Brain pericyte (primary cell): ENCODE results near the gene STON2.
"Not testable (repeated sequence)": the region's sequence is repeated elsewhere in the genome, so short reads cannot be mapped to it uniquely, and the experiment has no call there.

ENCODE experiments used
- DNase-seq: peaks from one replicate; pipeline ENCODE4 v3.0.0-alpha.2; 2012; ENCODE audit warnings: low read depth, low spot score

STON2 gene

GRCh38 chr14:81385419-81385818 is 14.7 kb downstream of the STON2 start:
- no peak for DNase-seq

GRCh38 chr14:81384900-81385299 is 15.2 kb downstream of the STON2 start:
- DNase-seq, result no peak

GRCh38 chr14:81382517-81383225 is 17.5 kb downstream of the STON2 start:
- DNase-seq, result no peak

- DNase-seq, result not testable (repeated sequence)
Observed at GRCh38 chr14:81380009-81380408, 20.1 kb downstream of the STON2 start.

- no peak for DNase-seq
Observed at GRCh38 chr14:81371802-81372201, 28.3 kb downstream of the STON2 start.

DNA sequence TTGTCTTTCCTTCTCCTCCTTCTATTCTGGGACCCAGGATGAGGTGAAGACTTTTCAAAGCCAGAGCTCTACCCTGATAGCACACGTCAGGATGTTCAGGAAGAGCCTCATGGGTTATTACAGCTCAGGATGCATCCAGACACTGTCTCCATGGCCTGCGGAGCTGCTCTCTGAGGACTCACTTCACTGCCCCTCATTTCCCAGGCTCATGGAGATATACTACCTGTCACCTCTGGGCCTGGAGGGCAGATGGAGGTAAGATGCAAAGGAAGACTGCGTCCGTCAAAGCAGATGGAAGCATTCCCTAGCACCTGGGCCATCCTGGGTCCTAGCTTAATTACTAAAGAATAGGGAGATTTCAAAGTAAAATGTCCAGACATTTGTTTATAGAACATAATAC is 32.6 kb downstream of the STON2 start:
- no peak for DNase-seq

DNA sequence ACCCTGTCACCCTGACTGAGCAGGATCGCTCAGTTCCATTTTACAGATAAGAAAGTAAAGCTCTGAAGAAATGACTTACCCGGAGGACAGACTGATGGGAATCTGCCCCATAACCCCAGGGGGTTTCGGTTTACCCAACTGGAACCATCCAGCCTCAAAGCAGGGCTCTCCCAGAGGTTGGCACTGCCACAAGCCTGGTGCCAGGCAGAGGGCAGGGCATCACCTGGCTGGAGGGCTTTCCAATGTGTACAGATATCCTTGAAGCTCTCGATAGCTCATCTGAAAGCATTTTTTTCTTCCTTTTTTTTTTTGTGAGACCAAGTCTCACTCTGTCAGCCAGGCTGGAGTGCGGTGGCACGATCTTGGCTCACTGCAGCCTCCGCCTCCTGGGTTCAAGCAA is 33.2 kb downstream of the STON2 start:
- DNase-seq, result no peak

GRCh38 chr14:81366214-81366613 is 33.9 kb downstream of the STON2 start:
- no peak for DNase-seq

DNA sequence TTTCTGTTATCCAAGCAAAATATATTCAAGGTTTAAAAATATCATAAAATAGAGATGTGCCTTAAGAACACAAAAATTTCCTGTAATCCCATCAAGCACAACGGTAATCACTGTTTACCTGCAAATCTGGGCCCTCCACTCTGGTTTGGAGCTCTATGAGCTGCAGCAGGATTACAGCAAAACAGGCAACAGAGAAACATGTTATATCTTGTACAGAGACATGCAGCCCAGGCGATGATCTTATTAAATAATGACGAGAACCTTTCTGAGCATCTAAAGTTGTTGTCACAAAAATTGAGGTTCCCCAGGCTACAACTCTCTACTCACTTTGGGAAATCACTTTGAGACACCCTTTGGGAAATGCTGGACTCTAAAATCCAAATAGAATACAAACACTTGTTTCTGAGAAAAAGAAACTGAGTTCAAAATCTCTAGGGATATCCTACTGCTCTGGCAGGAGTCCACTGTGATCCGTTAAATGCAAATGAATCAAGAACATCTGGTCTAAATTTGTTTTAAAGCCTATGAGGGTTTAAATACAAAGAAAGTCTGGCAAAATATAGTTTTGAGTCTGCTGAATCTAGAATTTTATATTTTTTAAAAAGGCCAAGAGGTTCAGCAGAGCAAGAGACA is 36.3 kb downstream of the STON2 start:
- DNase-seq, result no peak

- DNase-seq, result no peak
Observed at GRCh38 chr14:81353691-81354323, 46.3 kb downstream of the STON2 start.

DNA sequence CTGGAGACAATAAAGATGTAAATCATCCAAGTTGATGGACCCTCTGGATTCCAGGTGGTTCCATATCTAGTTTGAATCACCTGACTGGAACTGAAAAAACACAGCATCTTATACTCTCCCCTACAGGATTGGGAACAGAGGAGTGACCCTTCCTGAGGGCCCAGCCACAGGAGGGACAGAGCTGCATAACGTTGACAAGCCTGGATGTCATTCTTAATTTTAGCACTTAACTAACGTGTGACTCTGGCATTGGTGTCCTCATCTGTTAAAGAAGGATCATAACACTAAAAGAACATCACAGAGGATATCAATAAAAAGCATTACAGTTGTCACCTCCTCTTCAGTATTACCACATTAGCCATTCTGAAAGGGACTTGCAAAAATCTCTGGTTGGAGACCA is 47.7 kb downstream of the STON2 start:
- no peak for DNase-seq

DNA sequence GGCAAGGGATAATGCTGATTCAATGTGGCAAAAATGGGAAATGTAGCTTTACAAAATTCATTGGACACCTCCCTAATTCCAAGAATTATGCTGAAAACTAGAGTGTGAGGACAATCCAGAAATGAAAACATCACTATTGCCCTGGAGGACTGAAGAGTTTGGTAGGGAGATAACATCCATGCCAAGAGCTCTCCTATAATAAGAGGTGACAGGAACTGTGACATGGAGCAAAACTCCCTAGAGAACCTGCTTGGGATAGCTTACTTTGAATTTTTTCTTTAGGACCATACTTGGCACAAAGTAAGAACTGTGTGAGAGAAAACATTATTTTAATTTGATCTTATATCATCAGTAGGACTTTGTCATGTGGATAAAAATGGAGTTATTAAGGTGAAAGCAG is 48.9 kb downstream of the STON2 start:
- no peak for DNase-seq

DNA sequence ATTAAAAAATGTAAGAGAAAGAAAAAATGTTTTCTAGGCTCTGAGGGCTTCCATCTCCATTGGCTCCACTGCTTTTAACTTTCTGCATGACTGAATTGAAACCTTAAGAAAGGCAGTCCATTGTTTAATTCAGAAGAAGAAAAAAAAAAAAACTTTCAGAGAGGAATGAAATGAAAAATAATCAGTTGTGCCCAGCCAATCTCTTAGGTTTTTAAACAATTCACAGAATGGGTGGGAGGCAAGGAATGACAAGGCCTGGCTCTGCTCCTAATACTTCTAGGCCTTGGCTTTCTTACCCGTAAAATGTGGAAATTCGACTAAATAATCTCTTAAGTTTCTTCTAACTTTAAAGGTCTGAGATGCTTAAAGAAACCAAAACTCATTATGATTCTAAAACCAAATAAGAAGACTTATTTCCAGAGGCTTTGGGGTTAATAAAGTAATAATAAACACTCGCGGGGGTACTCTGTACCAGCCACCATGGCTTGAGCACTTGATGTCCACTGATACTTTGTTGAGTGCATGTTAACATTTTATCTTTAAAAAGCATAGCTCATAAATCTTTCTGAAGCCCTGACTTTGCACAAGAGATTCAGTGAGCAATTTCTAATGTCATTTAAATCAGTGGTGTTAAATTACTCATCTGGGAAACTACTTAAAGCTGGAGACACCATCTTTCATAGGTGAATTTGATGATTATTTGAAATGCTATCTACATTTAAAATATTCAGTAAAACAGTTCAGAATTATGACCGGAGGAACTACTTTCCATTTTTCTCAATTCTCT is 49.6 kb downstream of the STON2 start:
- DNase-seq, result no peak

DNA sequence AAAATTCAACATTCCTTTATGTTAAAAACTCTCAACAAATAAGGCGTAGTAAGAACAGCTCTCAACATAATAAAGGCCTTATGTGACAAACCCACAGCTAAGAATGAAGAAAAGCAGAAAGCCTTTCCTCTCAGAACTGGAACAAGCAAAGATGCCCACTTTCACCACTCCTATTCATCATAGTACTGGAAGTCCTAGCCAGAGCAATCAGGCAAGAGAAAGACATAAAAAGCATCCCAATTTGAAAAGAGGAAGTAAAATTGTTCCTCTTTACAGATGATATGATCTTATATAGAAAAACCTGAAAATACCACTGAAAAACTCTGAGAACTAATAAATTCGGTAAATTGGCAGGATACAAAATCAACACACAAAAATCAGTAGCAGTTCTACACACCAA is 52.1 kb downstream of the STON2 start:
- no peak for DNase-seq

DNA sequence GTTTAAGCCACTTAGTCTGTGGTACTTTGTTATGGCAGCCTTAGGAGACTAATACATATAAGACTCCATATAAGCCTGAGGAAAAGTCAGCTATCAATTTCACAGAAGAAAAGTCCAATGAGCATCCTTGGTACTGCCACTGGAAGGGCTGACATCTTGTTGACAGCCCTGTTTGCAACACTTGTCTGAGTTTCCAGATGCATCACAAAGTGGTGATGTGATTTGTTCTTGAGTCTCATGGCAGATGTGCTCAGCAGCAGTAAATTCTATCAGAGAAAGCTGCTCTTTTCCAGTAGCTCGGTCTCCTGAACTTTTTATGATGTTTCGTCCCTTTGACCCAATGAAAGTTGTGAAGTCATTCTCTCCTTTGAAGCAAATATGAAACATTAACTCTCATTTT is 54.3 kb downstream of the STON2 start:
- DNase-seq, result no peak

DNA sequence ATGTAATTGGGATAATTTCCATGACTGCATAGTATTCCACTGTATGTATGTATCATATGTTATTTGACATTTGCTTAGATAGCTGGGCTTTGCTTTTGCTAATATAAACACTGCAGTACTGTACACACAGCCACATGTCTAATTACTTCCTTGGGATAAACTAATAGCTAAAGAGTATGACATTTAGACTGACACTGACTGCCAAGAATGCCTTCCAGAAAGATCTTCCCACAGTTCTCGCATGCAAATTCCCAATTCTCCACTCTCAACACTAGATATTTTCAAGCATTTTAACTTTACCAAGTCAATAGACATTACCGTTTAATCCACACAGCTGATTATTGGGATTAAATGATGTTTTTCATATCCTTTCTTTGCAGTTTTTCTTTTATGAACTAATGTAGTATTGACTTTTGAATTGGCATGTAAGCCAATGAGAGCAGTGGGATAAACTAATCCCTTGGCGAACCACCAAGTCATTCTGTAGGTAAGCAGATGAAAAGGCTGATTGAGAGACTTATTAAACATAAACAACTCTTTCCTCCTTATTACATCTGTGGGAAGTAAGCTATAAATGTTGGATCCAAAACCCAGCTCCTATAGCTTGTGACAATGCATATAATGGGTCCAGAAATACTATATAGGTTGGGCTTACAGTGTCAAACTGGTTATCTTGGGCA is 55.5 kb downstream of the STON2 start:
- DNase-seq, result no peak

DNA sequence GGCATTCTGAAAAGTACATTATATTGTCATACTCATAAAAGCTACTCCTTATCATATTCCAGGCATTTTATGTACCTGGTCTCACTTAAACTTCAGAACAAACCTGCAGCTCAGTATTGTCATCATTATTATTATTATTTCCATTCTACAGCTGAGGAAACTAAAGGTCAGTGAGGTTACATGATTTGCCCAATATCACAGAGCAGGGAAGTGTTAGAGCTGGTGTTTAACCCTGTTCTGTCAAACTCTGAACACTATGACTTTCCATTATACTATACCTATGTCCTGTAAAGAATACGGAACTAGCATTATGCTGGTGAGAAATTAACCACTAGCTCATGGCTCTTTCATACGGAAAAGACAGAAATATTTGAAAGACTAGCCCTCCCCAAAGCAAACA is 56.4 kb downstream of the STON2 start:
- DNase-seq, result no peak

GRCh38 chr14:81342850-81343580 is 57.1 kb downstream of the STON2 start:
- no peak for DNase-seq

- no peak for DNase-seq
Observed at GRCh38 chr14:81341781-81342180, 58.3 kb downstream of the STON2 start.

- no peak for DNase-seq
Observed at GRCh38 chr14:81341370-81341769, 58.8 kb downstream of the STON2 start.

GRCh38 chr14:81340201-81340600 is 59.9 kb downstream of the STON2 start:
- no peak for DNase-seq
